WTC11 (cell line): Measurements from ENCODE around the gene MCF2L. TPM values are rescaled to one million over a fixed set of nuclear protein-coding genes. Genes with fewer than 3 reads are reported as not detected.

Experiments
- ATAC-seq: fragments of 200-7000 bp; cut with Tn5 transposase; 2 replicates; pipeline ENCODE4 v1.10.0; 2021; ENCODE audit warnings: mild to moderate bottlenecking, moderate library complexity
- CTCF ChIA-PET: fragments of 300-600 bp; sonication (Branson Sonifier 250); formaldehyde crosslinking; loops from one replicate; lab custom pipeline; 2021; ENCODE audit warnings: antibody characterized with exemption; lab: Charles Lee
- POLR2A ChIA-PET: fragments of 350-600 bp; sonication (Branson Sonifier 250); formaldehyde crosslinking; loops from one replicate; lab custom pipeline; 2021; ENCODE audit warnings: antibody characterized with exemption; lab: Charles Lee
- DNase-seq: peaks from one replicate; pipeline ENCODE4 v3.0.0; 2021; ENCODE audit warnings: low spot score
- H3K27ac Mint-ChIP-seq: 2 replicates; pipeline ENCODE4 v1.8.0; 2021; ENCODE audit warnings: mixed read lengths
- H3K27me3 Mint-ChIP-seq: 2 replicates; pipeline ENCODE4 v1.8.0; 2021; ENCODE audit warnings: low read depth, mild to moderate bottlenecking, moderate library complexity, mixed read lengths
- H3K36me3 Mint-ChIP-seq: 2 replicates; pipeline ENCODE4 v1.8.0; 2021; ENCODE audit warnings: mixed read lengths
- H3K4me1 Mint-ChIP-seq: 2 replicates; pipeline ENCODE4 v1.8.0; 2022; ENCODE audit warnings: mixed read lengths
- H3K4me3 Mint-ChIP-seq: 2 replicates; pipeline ENCODE4 v1.8.0; 2021; ENCODE audit warnings: mild to moderate bottlenecking, moderate library complexity, mixed read lengths
- H3K9me3 Mint-ChIP-seq: 2 replicates; pipeline ENCODE4 v1.8.0; 2021; ENCODE audit warnings: mixed read lengths
- CREM ChIP-seq: sonication (generic); formaldehyde crosslinking; IDR thresholded peaks from 2 replicates; pipeline ENCODE4 v1.8.1; 2022; ENCODE audit warnings: mild to moderate bottlenecking, missing genetic modification reagents, moderate library complexity
- ELF4 ChIP-seq: sonication (generic); formaldehyde crosslinking; IDR thresholded peaks from 2 replicates; pipeline ENCODE4 v1.8.1; 2022; ENCODE audit warnings: low read depth, mild to moderate bottlenecking, moderate library complexity, missing genetic modification reagents
- ESRRA ChIP-seq: sonication (generic); formaldehyde crosslinking; IDR thresholded peaks from 2 replicates; pipeline ENCODE4 v1.8.1; 2022; ENCODE audit warnings: mild to moderate bottlenecking, missing genetic modification reagents, borderline replicate concordance
- GABPB1 ChIP-seq: sonication (generic); formaldehyde crosslinking; IDR thresholded peaks from 2 replicates; pipeline ENCODE4 v1.8.1; 2023; ENCODE audit warnings: mild to moderate bottlenecking, missing genetic modification reagents
- GRHL2 ChIP-seq: fragments of 250-450 bp; sonication (Bioruptor Pico); IDR thresholded peaks from 2 replicates; pipeline ENCODE4 v1.8.0; 2022; ENCODE audit warnings: mild to moderate bottlenecking, moderate library complexity; ENCODE audit not compliant: insufficient replicate concordance, severe bottlenecking
- GTF2I ChIP-seq: fragments of 250-450 bp; sonication (Bioruptor Pico); conservative IDR thresholded peaks from 2 replicates; pipeline ENCODE4 v1.4.0; 2021; ENCODE audit warnings: mild to moderate bottlenecking
- JUN ChIP-seq: sonication (generic); formaldehyde crosslinking; IDR thresholded peaks from 2 replicates; pipeline ENCODE4 v1.8.0; 2023; ENCODE audit warnings: mild to moderate bottlenecking, missing genetic modification reagents
- NR2C2 ChIP-seq: sonication (generic); formaldehyde crosslinking; IDR thresholded peaks from 2 replicates; pipeline ENCODE4 v1.8.0; 2022; ENCODE audit warnings: mild to moderate bottlenecking, missing genetic modification reagents
- RELA ChIP-seq: sonication (generic); formaldehyde crosslinking; IDR thresholded peaks from 2 replicates; pipeline ENCODE4 v1.8.1; 2022; ENCODE audit warnings: missing genetic modification reagents, mild to moderate bottlenecking, borderline replicate concordance
- SMAD3 ChIP-seq: sonication (generic); formaldehyde crosslinking; IDR thresholded peaks from 2 replicates; pipeline ENCODE4 v1.8.0; 2022; ENCODE audit warnings: missing genetic modification reagents, mild to moderate bottlenecking, borderline replicate concordance
- SP1 ChIP-seq: sonication (generic); formaldehyde crosslinking; conservative IDR thresholded peaks from 2 replicates; pipeline ENCODE4 v1.8.1; 2022; ENCODE audit warnings: missing genetic modification reagents
- ZNF138 ChIP-seq: sonication (generic); formaldehyde crosslinking; conservative IDR thresholded peaks from 2 replicates; pipeline ENCODE4 v1.8.1; 2022; ENCODE audit warnings: mild to moderate bottlenecking, moderate library complexity, missing genetic modification reagents
- ZNF317 ChIP-seq: sonication (generic); formaldehyde crosslinking; IDR thresholded peaks from 2 replicates; pipeline ENCODE4 v1.8.1; 2023; ENCODE audit warnings: low read depth, mild to moderate bottlenecking, moderate library complexity, missing genetic modification reagents, borderline replicate concordance
- ZNF423 ChIP-seq: fragments of 250-450 bp; sonication (Bioruptor Pico); IDR thresholded peaks from 2 replicates; pipeline ENCODE4 v2.1.2; 2022; ENCODE audit warnings: mild to moderate bottlenecking, moderate library complexity
- total RNA-seq: library from RNA; stranded (reverse); gene quantifications from 3 replicates; pipeline ENCODE4 v1.2.3, GENCODE V29; 2021
- TF ChIP-seq, protein P1 (sequence below): sonication (generic); formaldehyde crosslinking; IDR thresholded peaks from 2 replicates; pipeline ENCODE4 v1.8.0; 2022; ENCODE audit warnings: mild to moderate bottlenecking, missing genetic modification reagents
- TF ChIP-seq, protein P2 (sequence below): fragments of 250-450 bp; sonication (Bioruptor Pico); conservative IDR thresholded peaks from 2 replicates; pipeline ENCODE4 v1.9.0; 2021; ENCODE audit warnings: mild to moderate bottlenecking
- TF ChIP-seq, protein P3 (sequence below): fragments of 250-450 bp; sonication (Bioruptor Pico); IDR thresholded peaks from 2 replicates; pipeline ENCODE4 v1.9.0; 2021; ENCODE audit warnings: moderate library complexity, mild to moderate bottlenecking, inconsistent platforms, borderline replicate concordance
- TF ChIP-seq, protein P4 (sequence below): sonication (generic); formaldehyde crosslinking; IDR thresholded peaks from 2 replicates; pipeline ENCODE4 v1.8.1; 2022; ENCODE audit warnings: missing genetic modification reagents, borderline replicate concordance
- TF ChIP-seq, protein P5 (sequence below): sonication (generic); formaldehyde crosslinking; IDR thresholded peaks from 2 replicates; pipeline ENCODE4 v1.8.1; 2022; ENCODE audit warnings: mild to moderate bottlenecking, moderate library complexity, missing genetic modification reagents
- TF ChIP-seq, protein P6 (sequence below): fragments of 250-450 bp; sonication (Bioruptor Pico); IDR thresholded peaks from 2 replicates; pipeline ENCODE4 v1.8.0; 2021; ENCODE audit warnings: mild to moderate bottlenecking
- TF ChIP-seq, protein P7 (sequence below): sonication (generic); formaldehyde crosslinking; IDR thresholded peaks from 2 replicates; pipeline ENCODE4 v1.8.0; 2022; ENCODE audit warnings: mild to moderate bottlenecking, missing genetic modification reagents

The MCF2L gene
- total RNA-seq, 1 experiment from 2014 or later = 34.8 TPM

DNA sequence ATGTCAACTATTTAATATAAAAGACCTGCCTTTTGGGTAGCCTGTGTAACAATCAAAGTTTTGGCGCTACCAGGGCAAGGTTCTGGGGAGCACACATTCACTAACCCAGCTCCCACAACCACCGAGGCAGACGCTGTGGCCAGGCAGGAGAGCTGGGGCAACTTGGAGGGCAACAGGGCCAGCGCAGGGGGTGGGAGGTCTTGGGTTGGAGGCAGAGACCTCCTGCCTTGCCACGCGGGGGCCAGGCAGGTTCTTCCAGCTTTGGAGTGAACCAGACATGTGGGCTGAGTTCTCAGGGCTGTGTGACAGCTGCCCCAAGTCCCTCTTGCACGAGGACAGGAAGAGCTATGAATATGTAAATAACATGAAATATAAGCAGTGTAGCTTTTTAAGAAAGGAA is 30.3 kb upstream of the MCF2L start:
- ChIA-PET CTCF (interaction anchor here (1.8 kb wide), 1 partner anchor 91 kb away, joined by 6 read pairs; no protein-coding TSS in a partner anchor), POLR2A (no interaction called here)
- ATAC-seq = no peak
- Mint-ChIP-seq H3K27me3 (0 out of 2 replicates have a peak, but pooled peaks cover 3% of the 10 kb centered on the region), H3K36me3 (peaks cover 11% of the 10 kb centered on the region), H3K27ac (no peak overlapping the region), H3K9me3 (peaks cover 14% of the 10 kb centered on the region), H3K4me3 (no peak overlapping the region), H3K4me1 (peaks cover 9% of the 10 kb centered on the region)
- TF ChIP-seq, protein P1, sequence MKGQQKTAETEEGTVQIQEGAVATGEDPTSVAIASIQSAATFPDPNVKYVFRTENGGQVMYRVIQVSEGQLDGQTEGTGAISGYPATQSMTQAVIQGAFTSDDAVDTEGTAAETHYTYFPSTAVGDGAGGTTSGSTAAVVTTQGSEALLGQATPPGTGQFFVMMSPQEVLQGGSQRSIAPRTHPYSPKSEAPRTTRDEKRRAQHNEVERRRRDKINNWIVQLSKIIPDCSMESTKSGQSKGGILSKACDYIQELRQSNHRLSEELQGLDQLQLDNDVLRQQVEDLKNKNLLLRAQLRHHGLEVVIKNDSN (CRISPR knock-in tag) = no peak
- TF ChIP-seq GRHL2 (CRISPR knock-in tag) (no peak), ELF4 (CRISPR knock-in tag) (no peak), GTF2I (no peak), ZNF317 (CRISPR knock-in tag) (no peak), GABPB1 (no peak), ZNF423 (CRISPR knock-in tag) (no peak), SMAD3 (CRISPR knock-in tag) (no peak), SP1 (CRISPR knock-in tag) (no peak), ZNF138 (no peak), ESRRA (no peak)
- TF ChIP-seq, protein P2, sequence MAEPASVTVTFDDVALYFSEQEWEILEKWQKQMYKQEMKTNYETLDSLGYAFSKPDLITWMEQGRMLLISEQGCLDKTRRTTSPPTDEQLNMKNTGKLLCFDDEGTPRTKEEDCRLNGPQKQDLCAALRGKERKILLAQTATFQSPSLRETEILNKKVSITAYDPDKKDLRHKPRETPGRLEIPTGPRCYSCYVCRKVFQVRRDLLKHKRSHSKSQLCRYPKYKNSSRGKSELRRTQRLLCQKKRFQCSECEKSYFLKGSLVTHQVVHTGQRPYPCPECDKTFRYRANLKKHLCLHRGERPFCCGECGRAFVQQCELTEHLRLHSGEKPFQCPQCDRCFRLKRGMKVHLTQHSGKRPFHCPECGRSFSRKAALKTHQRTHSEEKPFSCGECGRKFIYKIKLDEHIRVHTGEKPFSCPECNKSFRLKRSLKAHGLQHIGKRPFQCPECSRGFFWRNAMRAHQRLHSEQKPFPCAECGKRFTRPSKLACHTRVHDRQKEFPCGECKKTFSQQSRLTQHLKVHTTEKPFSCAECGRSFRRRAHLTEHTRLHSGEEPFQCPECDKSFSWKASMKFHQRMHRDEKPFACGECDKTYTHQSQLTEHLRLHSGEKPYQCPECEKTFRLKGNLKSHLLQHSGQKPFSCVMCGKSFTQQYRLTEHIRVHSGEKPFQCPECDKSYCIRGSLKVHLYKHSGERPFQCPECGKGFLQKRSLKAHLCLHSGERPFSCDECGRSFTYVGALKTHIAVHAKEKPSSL (CRISPR knock-in tag) = no peak
- TF ChIP-seq, protein P3, sequence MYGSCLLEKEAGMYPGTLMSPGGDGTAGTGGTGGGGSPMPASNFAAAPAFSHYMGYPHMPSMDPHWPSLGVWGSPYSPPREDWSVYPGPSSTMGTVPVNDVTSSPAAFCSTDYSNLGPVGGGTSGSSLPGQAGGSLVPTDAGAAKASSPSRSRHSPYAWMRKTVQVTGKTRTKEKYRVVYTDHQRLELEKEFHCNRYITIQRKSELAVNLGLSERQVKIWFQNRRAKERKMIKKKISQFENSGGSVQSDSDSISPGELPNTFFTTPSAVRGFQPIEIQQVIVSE (CRISPR knock-in tag) = no peak
- TF ChIP-seq, protein P4, sequence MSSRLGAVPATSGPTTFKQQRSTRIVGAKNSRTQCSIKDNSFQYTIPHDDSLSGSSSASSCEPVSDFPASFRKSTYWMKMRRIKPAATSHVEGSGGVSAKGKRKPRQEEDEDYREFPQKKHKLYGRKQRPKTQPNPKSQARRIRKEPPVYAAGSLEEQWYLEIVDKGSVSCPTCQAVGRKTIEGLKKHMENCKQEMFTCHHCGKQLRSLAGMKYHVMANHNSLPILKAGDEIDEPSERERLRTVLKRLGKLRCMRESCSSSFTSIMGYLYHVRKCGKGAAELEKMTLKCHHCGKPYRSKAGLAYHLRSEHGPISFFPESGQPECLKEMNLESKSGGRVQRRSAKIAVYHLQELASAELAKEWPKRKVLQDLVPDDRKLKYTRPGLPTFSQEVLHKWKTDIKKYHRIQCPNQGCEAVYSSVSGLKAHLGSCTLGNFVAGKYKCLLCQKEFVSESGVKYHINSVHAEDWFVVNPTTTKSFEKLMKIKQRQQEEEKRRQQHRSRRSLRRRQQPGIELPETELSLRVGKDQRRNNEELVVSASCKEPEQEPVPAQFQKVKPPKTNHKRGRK = no peak
- TF ChIP-seq, protein P5, sequence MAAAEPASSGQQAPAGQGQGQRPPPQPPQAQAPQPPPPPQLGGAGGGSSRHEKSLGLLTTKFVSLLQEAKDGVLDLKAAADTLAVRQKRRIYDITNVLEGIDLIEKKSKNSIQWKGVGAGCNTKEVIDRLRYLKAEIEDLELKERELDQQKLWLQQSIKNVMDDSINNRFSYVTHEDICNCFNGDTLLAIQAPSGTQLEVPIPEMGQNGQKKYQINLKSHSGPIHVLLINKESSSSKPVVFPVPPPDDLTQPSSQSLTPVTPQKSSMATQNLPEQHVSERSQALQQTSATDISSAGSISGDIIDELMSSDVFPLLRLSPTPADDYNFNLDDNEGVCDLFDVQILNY (CRISPR knock-in tag) = no peak
- TF ChIP-seq, protein P6, sequence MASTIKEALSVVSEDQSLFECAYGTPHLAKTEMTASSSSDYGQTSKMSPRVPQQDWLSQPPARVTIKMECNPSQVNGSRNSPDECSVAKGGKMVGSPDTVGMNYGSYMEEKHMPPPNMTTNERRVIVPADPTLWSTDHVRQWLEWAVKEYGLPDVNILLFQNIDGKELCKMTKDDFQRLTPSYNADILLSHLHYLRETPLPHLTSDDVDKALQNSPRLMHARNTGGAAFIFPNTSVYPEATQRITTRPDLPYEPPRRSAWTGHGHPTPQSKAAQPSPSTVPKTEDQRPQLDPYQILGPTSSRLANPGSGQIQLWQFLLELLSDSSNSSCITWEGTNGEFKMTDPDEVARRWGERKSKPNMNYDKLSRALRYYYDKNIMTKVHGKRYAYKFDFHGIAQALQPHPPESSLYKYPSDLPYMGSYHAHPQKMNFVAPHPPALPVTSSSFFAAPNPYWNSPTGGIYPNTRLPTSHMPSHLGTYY (CRISPR knock-in tag) = no peak
- TF ChIP-seq, protein P7, sequence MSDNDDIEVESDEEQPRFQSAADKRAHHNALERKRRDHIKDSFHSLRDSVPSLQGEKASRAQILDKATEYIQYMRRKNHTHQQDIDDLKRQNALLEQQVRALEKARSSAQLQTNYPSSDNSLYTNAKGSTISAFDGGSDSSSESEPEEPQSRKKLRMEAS (CRISPR knock-in tag) = no peak
- DNase-seq = no peak

DNA sequence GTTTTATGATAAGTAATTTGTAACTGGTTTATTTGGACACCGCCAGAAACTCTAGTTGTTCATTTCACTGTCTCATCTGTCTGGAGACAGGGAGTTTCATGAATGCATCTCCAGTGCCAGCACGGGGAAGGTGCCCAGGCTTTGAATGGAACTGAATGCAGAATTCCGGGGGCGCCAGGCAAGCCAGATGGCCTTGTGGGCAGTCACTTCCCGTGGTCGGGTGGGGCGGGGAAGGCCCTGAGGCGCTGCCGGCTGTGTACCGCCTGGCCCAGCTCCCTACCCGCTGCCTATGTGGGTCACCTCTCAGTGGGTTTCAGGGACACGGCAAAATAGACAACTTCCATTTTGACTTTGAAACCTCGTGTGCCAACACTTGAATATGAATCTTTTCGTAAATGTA is 28.8 kb upstream of the MCF2L start:
- no peak overlapping the region for H3K27ac Mint-ChIP-seq
- H3K36me3 Mint-ChIP-seq = peaks cover 11% of the 10 kb centered on the region
- peaks cover 14% of the 10 kb centered on the region for H3K9me3 Mint-ChIP-seq
- DNase-seq = no peak
- POLR2A ChIA-PET = no interaction called here
- no peak overlapping the region for H3K4me3 Mint-ChIP-seq
- no peak for ATAC-seq
- TF ChIP-seq NR2C2 (no peak), JUN (CRISPR knock-in tag) (no peak), RELA (CRISPR knock-in tag) (no peak), CREM (CRISPR knock-in tag) (no peak)
- peaks cover 9% of the 10 kb centered on the region for H3K4me1 Mint-ChIP-seq
- CTCF ChIA-PET = interaction anchor here (0.9 kb wide), 1 partner anchor 9 kb away, joined by 3 read pairs; no protein-coding TSS in a partner anchor
- H3K27me3 Mint-ChIP-seq = 0 out of 2 replicates have a peak, but pooled peaks cover 3% of the 10 kb centered on the region
